ENCODE data around the gene ATP6V1E1.
"Not testable (repeated sequence)": the region's sequence is repeated elsewhere in the genome, so short reads cannot be mapped to it uniquely, and the experiment has no call there.

Gene ATP6V1E1

GRCh38 chr22:17628406-17629172, at the start of gene ATP6V1E1:
ATP6V1E1 (minus strand) TSS chr22:17628749; CDS start chr22:17628635, 114 bp downstream.
- H3K4me3 ChIP-seq (ENCODE audit: low read depth, low read length): peak within 1 kb of the TSS; percentile 100
- H3K9me3 ChIP-seq (ENCODE audit: control insufficient read depth, insufficient read depth, low read length): no peaks in the 10 kb centered on the region
- H3K9ac ChIP-seq (ENCODE audit: low read depth, low read length): peak within 1 kb of the TSS; percentile 95
- H3K27me3 ChIP-seq (ENCODE audit: control insufficient read depth, insufficient read depth, low read length): no peaks in the 10 kb centered on the region
- no peaks in the 10 kb centered on the region for H3K4me1 ChIP-seq (ENCODE audit: control insufficient read depth, insufficient read depth, low read length)
- H3K36me3 ChIP-seq (ENCODE audit: control insufficient read depth, insufficient read depth, low read length): no peaks in the 10 kb centered on the region

GRCh38 chr22:17675584-17675983, 47.0 kb upstream of the ATP6V1E1 start:
- no peak overlapping the region for H3K4me3 ChIP-seq (ENCODE audit: low read depth, low read length)
- H3K27me3 ChIP-seq (ENCODE audit: control insufficient read depth, insufficient read depth, low read length): no peaks in the 10 kb centered on the region
- no peaks in the 10 kb centered on the region for H3K36me3 ChIP-seq (ENCODE audit: control insufficient read depth, insufficient read depth, low read length)
- H3K9ac ChIP-seq (ENCODE audit: low read depth, low read length): no peak overlapping the region
- no peaks in the 10 kb centered on the region for H3K9me3 ChIP-seq (ENCODE audit: control insufficient read depth, insufficient read depth, low read length)
- H3K4me1 ChIP-seq (ENCODE audit: control insufficient read depth, insufficient read depth, low read length): peaks cover 10% of the 10 kb centered on the region

- Histone ChIP-seq H3K27me3 (ENCODE audit: control insufficient read depth, insufficient read depth, low read length) (no peaks in the 10 kb centered on the region), H3K36me3 (ENCODE audit: control insufficient read depth, insufficient read depth, low read length) (no peaks in the 10 kb centered on the region), H3K9me3 (ENCODE audit: control insufficient read depth, insufficient read depth, low read length) (no peaks in the 10 kb centered on the region), H3K4me1 (ENCODE audit: control insufficient read depth, insufficient read depth, low read length) (peaks cover 10% of the 10 kb centered on the region), H3K4me3 (ENCODE audit: low read depth, low read length) (no peak overlapping the region), H3K9ac (ENCODE audit: low read depth, low read length) (no peak overlapping the region)
Measured at GRCh38 chr22:17674152-17674551, 45.6 kb upstream of the ATP6V1E1 start.

- no peaks in the 10 kb centered on the region for H3K36me3 ChIP-seq (ENCODE audit: control insufficient read depth, insufficient read depth, low read length)
- H3K4me1 ChIP-seq (ENCODE audit: control insufficient read depth, insufficient read depth, low read length): no peaks in the 10 kb centered on the region
- no peaks in the 10 kb centered on the region for H3K9me3 ChIP-seq (ENCODE audit: control insufficient read depth, insufficient read depth, low read length)
- H3K4me3 ChIP-seq (ENCODE audit: low read depth, low read length): no peak overlapping the region
- no peaks in the 10 kb centered on the region for H3K27me3 ChIP-seq (ENCODE audit: control insufficient read depth, insufficient read depth, low read length)
- no peak overlapping the region for H3K9ac ChIP-seq (ENCODE audit: low read depth, low read length)
Measured at GRCh38 chr22:17672417-17672991, 44.0 kb upstream of the ATP6V1E1 start.

- not testable (repeated sequence) for H3K27me3 ChIP-seq (ENCODE audit: control insufficient read depth, insufficient read depth, low read length); H3K9me3 ChIP-seq (ENCODE audit: control insufficient read depth, insufficient read depth, low read length); H3K36me3 ChIP-seq (ENCODE audit: control insufficient read depth, insufficient read depth, low read length); H3K4me1 ChIP-seq (ENCODE audit: control insufficient read depth, insufficient read depth, low read length); H3K9ac ChIP-seq (ENCODE audit: low read depth, low read length); H3K4me3 ChIP-seq (ENCODE audit: low read depth, low read length)
Measured at GRCh38 chr22:17671521-17672092, 43.1 kb upstream of the ATP6V1E1 start.

- H3K4me1 ChIP-seq (ENCODE audit: control insufficient read depth, insufficient read depth, low read length): no peaks in the 10 kb centered on the region
- H3K9me3 ChIP-seq (ENCODE audit: control insufficient read depth, insufficient read depth, low read length): peaks cover 5% of the 10 kb centered on the region
- H3K9ac ChIP-seq (ENCODE audit: low read depth, low read length): no peak overlapping the region
- peaks cover 7% of the 10 kb centered on the region for H3K36me3 ChIP-seq (ENCODE audit: control insufficient read depth, insufficient read depth, low read length)
- no peak overlapping the region for H3K4me3 ChIP-seq (ENCODE audit: low read depth, low read length)
- H3K27me3 ChIP-seq (ENCODE audit: control insufficient read depth, insufficient read depth, low read length): no peaks in the 10 kb centered on the region
Measured at GRCh38 chr22:17665854-17666253, 37.3 kb upstream of the ATP6V1E1 start.

GRCh38 chr22:17665248-17665647, 36.7 kb upstream of the ATP6V1E1 start:
- Histone ChIP-seq H3K27me3 (ENCODE audit: control insufficient read depth, insufficient read depth, low read length) (no peaks in the 10 kb centered on the region), H3K9me3 (ENCODE audit: control insufficient read depth, insufficient read depth, low read length) (peaks cover 5% of the 10 kb centered on the region), H3K9ac (ENCODE audit: low read depth, low read length) (no peak overlapping the region), H3K4me3 (ENCODE audit: low read depth, low read length) (no peak overlapping the region), H3K4me1 (ENCODE audit: control insufficient read depth, insufficient read depth, low read length) (no peaks in the 10 kb centered on the region), H3K36me3 (ENCODE audit: control insufficient read depth, insufficient read depth, low read length) (peaks cover 8% of the 10 kb centered on the region)

- Histone ChIP-seq H3K9me3 (ENCODE audit: control insufficient read depth, insufficient read depth, low read length) (peaks cover 5% of the 10 kb centered on the region), H3K27me3 (ENCODE audit: control insufficient read depth, insufficient read depth, low read length) (no peaks in the 10 kb centered on the region), H3K4me1 (ENCODE audit: control insufficient read depth, insufficient read depth, low read length) (no peaks in the 10 kb centered on the region), H3K9ac (ENCODE audit: low read depth, low read length) (no peak overlapping the region), H3K36me3 (ENCODE audit: control insufficient read depth, insufficient read depth, low read length) (peaks cover 10% of the 10 kb centered on the region), H3K4me3 (ENCODE audit: low read depth, low read length) (no peak overlapping the region)
Measured at GRCh38 chr22:17664414-17665055, 36.0 kb upstream of the ATP6V1E1 start.

- Histone ChIP-seq H3K4me3 (ENCODE audit: low read depth, low read length) (no peak overlapping the region), H3K27me3 (ENCODE audit: control insufficient read depth, insufficient read depth, low read length) (no peaks in the 10 kb centered on the region), H3K9ac (ENCODE audit: low read depth, low read length) (no peak overlapping the region), H3K36me3 (ENCODE audit: control insufficient read depth, insufficient read depth, low read length) (peaks cover 4% of the 10 kb centered on the region), H3K9me3 (ENCODE audit: control insufficient read depth, insufficient read depth, low read length) (no peaks in the 10 kb centered on the region), H3K4me1 (ENCODE audit: control insufficient read depth, insufficient read depth, low read length) (no peaks in the 10 kb centered on the region)
Measured at GRCh38 chr22:17656870-17657395, 28.4 kb upstream of the ATP6V1E1 start.

- H3K9ac ChIP-seq (ENCODE audit: low read depth, low read length): no peak overlapping the region
- no peaks in the 10 kb centered on the region for H3K9me3 ChIP-seq (ENCODE audit: control insufficient read depth, insufficient read depth, low read length)
- H3K4me3 ChIP-seq (ENCODE audit: low read depth, low read length): no peak overlapping the region
- H3K27me3 ChIP-seq (ENCODE audit: control insufficient read depth, insufficient read depth, low read length): no peaks in the 10 kb centered on the region
- peaks cover 3% of the 10 kb centered on the region for H3K36me3 ChIP-seq (ENCODE audit: control insufficient read depth, insufficient read depth, low read length)
- H3K4me1 ChIP-seq (ENCODE audit: control insufficient read depth, insufficient read depth, low read length): no peaks in the 10 kb centered on the region
Measured at GRCh38 chr22:17655289-17655688, 26.7 kb upstream of the ATP6V1E1 start.

- Histone ChIP-seq H3K27me3 (ENCODE audit: control insufficient read depth, insufficient read depth, low read length) (no peaks in the 10 kb centered on the region), H3K9ac (ENCODE audit: low read depth, low read length) (no peak overlapping the region), H3K9me3 (ENCODE audit: control insufficient read depth, insufficient read depth, low read length) (no peaks in the 10 kb centered on the region), H3K4me3 (ENCODE audit: low read depth, low read length) (no peak overlapping the region), H3K36me3 (ENCODE audit: control insufficient read depth, insufficient read depth, low read length) (no peaks in the 10 kb centered on the region), H3K4me1 (ENCODE audit: control insufficient read depth, insufficient read depth, low read length) (no peaks in the 10 kb centered on the region)
Measured at GRCh38 chr22:17648569-17648968, 20.0 kb upstream of the ATP6V1E1 start.

Data from iPS-15b (cell line).